Type B pancreatic cell (in vitro differentiated cells): ENCODE data around the gene CFAP126. TPM values are rescaled to one million over a fixed set of nuclear protein-coding genes. Genes with fewer than 3 reads are reported as not detected.

Experiments
- DNase-seq: peaks from one replicate; pipeline ENCODE4 v3.0.0; 2021; ENCODE audit warnings: mixed read lengths; ENCODE audit not compliant: unreplicated experiment; ENCODE audit errors: extremely low spot score
- H3K27ac Mint-ChIP-seq: 2 replicates; pipeline ENCODE4 v1.8.0; 2021; ENCODE audit warnings: mild to moderate bottlenecking, mixed read lengths
- H3K27me3 Mint-ChIP-seq: 2 replicates; pipeline ENCODE4 v1.8.0; 2021; ENCODE audit warnings: mixed read lengths
- H3K36me3 Mint-ChIP-seq: 2 replicates; pipeline ENCODE4 v1.8.0; 2021; ENCODE audit warnings: mixed read lengths
- H3K4me1 Mint-ChIP-seq: one replicate; pipeline ENCODE4 v1.8.0; 2021; ENCODE audit warnings: mixed read lengths; ENCODE audit not compliant: unreplicated experiment
- H3K4me3 Mint-ChIP-seq: 2 replicates; pipeline ENCODE4 v1.8.0; 2021; ENCODE audit warnings: mild to moderate bottlenecking, mixed read lengths
- H3K9me3 Mint-ChIP-seq: 2 replicates; pipeline ENCODE4 v1.8.0; 2021; ENCODE audit warnings: mixed read lengths
- total RNA-seq: library from RNA; stranded (reverse); gene quantifications from 2 replicates; pipeline ENCODE4 v1.2.1, GENCODE V29; 2021; ENCODE audit warnings: low replicate concordance
- TF ChIP-seq, protein P1 (sequence below): fragments of 200-600 bp; sonication (generic); conservative IDR thresholded peaks from 2 replicates; pipeline ENCODE4 v1.5.0; 2021; ENCODE audit warnings: antibody characterized with exemption, mild to moderate bottlenecking

CFAP126 gene
- total RNA-seq, 1 donor from 2014 or later: 13.5 TPM

DNA sequence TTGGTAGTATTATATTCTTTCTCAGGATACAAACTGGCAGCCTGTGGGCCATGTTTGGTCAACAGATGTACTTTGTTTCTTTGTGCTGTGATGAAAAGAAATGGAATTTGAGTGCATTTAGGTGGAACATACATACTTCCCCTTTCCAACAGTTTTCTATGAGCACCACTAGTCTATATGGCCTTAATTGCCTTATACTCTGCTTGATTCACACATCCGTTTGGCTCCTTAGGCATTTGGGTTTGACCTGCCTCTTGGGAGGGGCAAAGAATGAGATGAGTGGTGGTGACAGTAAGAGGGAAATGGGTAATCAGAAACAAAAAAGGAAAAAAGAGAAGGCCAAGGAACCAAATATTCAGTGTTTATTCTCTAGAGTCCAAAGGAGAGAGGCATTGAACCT, 17.0 kb downstream of the CFAP126 start:
- no peaks in the 10 kb centered on the region for H3K9me3 Mint-ChIP-seq
- H3K4me3 Mint-ChIP-seq: no peak overlapping the region
- TF ChIP-seq, protein P1, sequence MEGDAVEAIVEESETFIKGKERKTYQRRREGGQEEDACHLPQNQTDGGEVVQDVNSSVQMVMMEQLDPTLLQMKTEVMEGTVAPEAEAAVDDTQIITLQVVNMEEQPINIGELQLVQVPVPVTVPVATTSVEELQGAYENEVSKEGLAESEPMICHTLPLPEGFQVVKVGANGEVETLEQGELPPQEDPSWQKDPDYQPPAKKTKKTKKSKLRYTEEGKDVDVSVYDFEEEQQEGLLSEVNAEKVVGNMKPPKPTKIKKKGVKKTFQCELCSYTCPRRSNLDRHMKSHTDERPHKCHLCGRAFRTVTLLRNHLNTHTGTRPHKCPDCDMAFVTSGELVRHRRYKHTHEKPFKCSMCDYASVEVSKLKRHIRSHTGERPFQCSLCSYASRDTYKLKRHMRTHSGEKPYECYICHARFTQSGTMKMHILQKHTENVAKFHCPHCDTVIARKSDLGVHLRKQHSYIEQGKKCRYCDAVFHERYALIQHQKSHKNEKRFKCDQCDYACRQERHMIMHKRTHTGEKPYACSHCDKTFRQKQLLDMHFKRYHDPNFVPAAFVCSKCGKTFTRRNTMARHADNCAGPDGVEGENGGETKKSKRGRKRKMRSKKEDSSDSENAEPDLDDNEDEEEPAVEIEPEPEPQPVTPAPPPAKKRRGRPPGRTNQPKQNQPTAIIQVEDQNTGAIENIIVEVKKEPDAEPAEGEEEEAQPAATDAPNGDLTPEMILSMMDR: no peak
- no peak overlapping the region for H3K27ac Mint-ChIP-seq
- H3K27me3 Mint-ChIP-seq: no peaks in the 10 kb centered on the region
- DNase-seq: no peak
- H3K4me1 Mint-ChIP-seq: no peaks in the 10 kb centered on the region
- H3K36me3 Mint-ChIP-seq: peaks cover 9% of the 10 kb centered on the region

DNA sequence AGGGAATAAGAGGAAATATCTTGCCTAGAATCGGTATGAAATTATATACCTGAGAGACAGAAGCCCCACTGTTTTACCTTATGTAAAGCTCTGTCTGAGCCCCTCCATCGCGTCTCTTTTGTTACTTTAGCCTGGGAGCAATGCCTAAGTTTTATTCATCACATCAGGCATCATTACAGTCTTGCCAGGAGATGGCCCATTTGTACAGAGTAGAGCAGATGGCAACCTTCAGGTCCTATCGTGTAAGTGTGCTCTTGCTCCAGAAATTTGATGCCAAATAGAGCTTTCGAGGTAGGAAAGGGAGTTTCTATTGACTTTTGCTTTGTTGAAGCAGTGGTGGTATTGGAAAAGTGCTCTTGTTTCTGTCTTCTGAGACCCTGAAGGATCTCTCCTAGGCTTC, 24.9 kb downstream of the CFAP126 start:
- TF ChIP-seq, protein P1: no peak
- no peaks in the 10 kb centered on the region for H3K9me3 Mint-ChIP-seq
- H3K36me3 Mint-ChIP-seq: peaks cover 24% of the 10 kb centered on the region
- no peak for DNase-seq
- H3K4me3 Mint-ChIP-seq: no peak overlapping the region
- H3K27ac Mint-ChIP-seq: no peak overlapping the region
- H3K4me1 Mint-ChIP-seq: no peaks in the 10 kb centered on the region
- no peaks in the 10 kb centered on the region for H3K27me3 Mint-ChIP-seq

DNA sequence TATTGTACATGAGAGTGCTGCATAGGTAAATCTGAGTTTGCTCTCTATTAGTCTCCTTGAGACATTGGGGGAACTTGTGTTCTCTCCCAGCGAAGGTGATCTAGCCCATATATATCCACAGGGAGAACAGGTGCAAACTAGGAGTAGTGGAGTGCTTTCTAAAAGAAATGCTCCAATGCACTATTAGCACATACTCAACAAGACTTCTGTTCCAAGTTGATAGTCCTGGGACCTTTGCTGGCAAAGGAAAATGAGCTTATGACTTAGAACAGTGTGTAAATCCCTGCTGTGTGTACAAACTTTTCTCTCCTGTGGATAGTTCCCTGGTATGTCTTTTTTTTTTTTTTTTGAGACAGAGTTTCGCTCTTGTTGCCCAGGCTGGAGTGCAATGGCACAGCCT, 25.5 kb downstream of the CFAP126 start:
- Mint-ChIP-seq H3K9me3 (no peaks in the 10 kb centered on the region), H3K36me3 (peaks cover 25% of the 10 kb centered on the region), H3K27ac (no peak overlapping the region), H3K4me1 (no peaks in the 10 kb centered on the region), H3K4me3 (no peak overlapping the region), H3K27me3 (no peaks in the 10 kb centered on the region)
- DNase-seq: no peak
- TF ChIP-seq, protein P1: no peak

DNA sequence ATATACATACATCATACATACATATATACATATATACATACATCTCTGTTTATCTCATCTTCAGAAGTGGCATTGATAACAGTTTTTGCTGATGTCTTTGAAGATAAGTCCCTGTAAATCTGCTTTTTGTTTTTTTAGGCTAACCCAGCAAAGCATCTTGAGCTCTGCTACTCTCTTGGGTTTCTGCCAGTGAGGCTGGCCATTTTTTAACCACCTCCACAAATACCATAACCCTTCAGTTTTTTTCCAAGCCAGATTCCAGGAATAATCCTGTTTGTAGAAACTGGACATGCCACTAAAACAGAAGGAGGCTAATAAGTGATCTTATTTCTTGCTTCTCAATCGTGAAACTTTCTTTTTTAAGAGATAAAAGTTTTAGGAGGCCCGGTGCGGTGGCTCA, 31.9 kb downstream of the CFAP126 start:
- H3K36me3 Mint-ChIP-seq: peaks cover 25% of the 10 kb centered on the region
- no peaks in the 10 kb centered on the region for H3K9me3 Mint-ChIP-seq
- no peak for DNase-seq
- TF ChIP-seq, protein P1: no peak
- no peak overlapping the region for H3K27ac Mint-ChIP-seq
- no peaks in the 10 kb centered on the region for H3K4me1 Mint-ChIP-seq
- H3K27me3 Mint-ChIP-seq: no peaks in the 10 kb centered on the region
- H3K4me3 Mint-ChIP-seq: no peak overlapping the region

DNA sequence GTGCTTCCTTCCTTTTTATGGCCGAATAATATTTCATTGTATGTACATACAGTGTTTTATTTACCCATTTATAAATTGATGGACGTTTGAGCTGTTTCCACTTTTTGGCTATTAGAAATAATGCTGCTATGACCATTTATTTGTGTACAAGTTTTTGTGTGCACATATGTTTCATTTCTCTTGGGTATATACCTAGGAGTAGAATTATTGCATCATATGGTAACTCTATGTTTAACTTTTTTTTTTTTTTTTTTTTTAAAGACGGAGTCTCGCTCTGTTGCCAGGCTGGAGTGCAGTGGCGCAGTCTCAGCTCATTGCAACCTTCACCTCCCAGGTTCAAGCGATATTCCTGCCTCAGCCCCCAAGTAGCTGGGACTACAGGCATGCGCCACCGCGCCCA, 34.5 kb downstream of the CFAP126 start:
- H3K4me1 Mint-ChIP-seq: no peaks in the 10 kb centered on the region
- H3K27me3 Mint-ChIP-seq: no peaks in the 10 kb centered on the region
- TF ChIP-seq, protein P1: no peak
- H3K4me3 Mint-ChIP-seq: no peak overlapping the region
- no peak overlapping the region for H3K27ac Mint-ChIP-seq
- no peaks in the 10 kb centered on the region for H3K9me3 Mint-ChIP-seq
- no peak for DNase-seq
- H3K36me3 Mint-ChIP-seq: peaks cover 25% of the 10 kb centered on the region

DNA sequence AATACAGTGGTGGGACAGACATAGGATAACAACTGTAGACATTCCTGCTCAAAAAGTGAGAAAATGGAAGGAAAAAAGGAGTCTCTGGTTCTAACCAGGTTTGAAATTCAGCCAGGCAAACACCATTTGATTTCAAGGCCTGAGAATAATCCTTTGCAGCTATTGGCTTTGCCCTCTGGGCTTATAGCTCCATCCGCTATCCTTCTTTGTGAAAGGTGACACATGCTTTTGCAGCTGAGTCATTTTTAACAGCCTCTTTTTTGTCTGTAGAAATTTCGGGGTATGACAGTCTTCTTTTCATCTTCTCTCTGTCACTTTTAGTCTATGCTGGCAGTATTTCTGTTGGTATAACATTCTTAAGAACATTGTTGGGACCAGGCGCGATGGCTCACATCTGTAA, 37.3 kb downstream of the CFAP126 start:
- no peaks in the 10 kb centered on the region for H3K4me1 Mint-ChIP-seq
- TF ChIP-seq, protein P1: no peak
- DNase-seq: no peak
- no peaks in the 10 kb centered on the region for H3K9me3 Mint-ChIP-seq
- H3K36me3 Mint-ChIP-seq: peaks cover 24% of the 10 kb centered on the region
- no peak overlapping the region for H3K27ac Mint-ChIP-seq
- no peaks in the 10 kb centered on the region for H3K27me3 Mint-ChIP-seq
- H3K4me3 Mint-ChIP-seq: no peak overlapping the region
